Measurements from ENCODE around the gene PRDX2. TPM values are rescaled to one million over a fixed set of nuclear protein-coding genes. Genes with fewer than 3 reads are reported as not detected.

PRDX2 gene
- total RNA-seq, 2 experiments from 2014 or later = 261 to 325 TPM

- Mint-ChIP-seq H3K27ac (peak overlapping the region; percentile 98), H3K4me1 (peaks cover 37% of the 10 kb centered on the region), H3K27me3 (no peaks in the 10 kb centered on the region), H3K36me3 (ENCODE audit: low read depth) (no peaks in the 10 kb centered on the region), H3K9me3 (ENCODE audit: low read depth) (no peaks in the 10 kb centered on the region), H3K4me3 (peak overlapping the region; percentile 74)
- intact Hi-C loops (cut with DNase I, micrococcal nuclease) = loop anchor here (1.0 to 10.0 kb wide), 8 partner anchors 8 to 1743 kb away; partner anchors contain the start of genes CALR (in 1 of the 2), GET3 (in 1 of the 2), JUNB (in 1 of the 2) and TECR (in 1 of the 2)
- ChIA-PET CTCF (interaction anchor here (1.2 to 12.0 kb wide), 2 partner anchors 9 to 14 kb away, joined by 4 to 285 read pairs; partner anchors contain the start of gene JUNB), POLR2A (interaction anchor here (2.9 kb wide), 1 partner anchor 10 kb away, joined by 53 read pairs; the partner anchor contains the start of gene JUNB)
- ATAC-seq (no peak), DNase-seq (no peak)
Measured at GRCh38 chr19:12782174-12782423, 19.5 kb downstream of the PRDX2 start.

DNA sequence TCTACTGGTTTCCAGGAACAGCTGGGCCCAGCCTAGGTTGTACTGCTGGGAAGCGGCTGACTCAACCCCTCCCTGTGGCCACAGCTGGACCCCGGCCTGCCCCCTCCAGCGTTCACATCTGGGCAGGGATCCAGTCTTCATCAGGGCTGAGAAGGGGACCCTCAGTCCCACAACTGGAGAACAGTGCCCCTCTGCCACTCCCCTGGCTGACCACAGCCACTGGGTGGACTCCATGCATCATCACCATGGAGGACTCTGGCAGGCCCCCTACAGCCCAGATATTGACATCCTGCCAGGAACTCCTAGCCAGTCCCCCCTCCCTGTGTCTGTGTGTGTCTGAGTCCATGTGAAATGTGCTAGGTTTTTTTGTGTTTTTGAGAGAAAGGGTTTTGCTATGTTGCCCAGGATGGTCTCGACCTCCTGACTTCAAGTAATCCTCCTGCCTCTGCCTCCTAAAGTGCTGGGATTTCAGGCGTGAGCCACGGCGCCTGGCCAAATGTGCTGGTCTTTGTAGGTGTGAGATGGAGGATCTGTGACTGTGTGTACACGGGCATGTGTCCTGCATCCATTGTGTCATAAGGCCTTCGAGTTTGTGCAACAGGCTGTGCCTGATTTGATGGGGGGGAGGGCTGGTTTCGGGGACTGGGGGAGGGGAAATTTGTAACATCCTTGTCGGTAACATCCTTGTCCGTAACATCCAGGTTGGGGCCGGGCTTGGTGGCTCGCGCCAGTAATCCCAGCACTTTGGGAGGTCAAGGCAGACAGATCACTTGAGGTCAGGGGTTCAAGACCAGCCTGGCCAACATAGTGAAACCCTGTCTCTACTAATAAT, 22.2 kb downstream of the PRDX2 start:
- intact Hi-C loops (cut with DNase I, micrococcal nuclease) = no loop called here
- H3K27me3 Mint-ChIP-seq = no peaks in the 10 kb centered on the region
- no peaks in the 10 kb centered on the region for H3K9me3 Mint-ChIP-seq (ENCODE audit: low read depth)
- ChIA-PET POLR2A (interaction anchor here (2.4 to 2.8 kb wide), 2 partner anchors 9 to 12 kb away, joined by 9 to 40 read pairs; partner anchors contain the start of gene JUNB), CTCF (interaction anchor here (0.6 to 12.0 kb wide), 7 partner anchors 9 to 1297 kb away, joined by 3 to 285 read pairs (median 5); partner anchors contain the start of genes GET3, JUNB, RNASEH2A and THSD8)
- peak overlapping the region; percentile 82 for H3K4me3 Mint-ChIP-seq
- ATAC-seq = no peak
- peaks cover 38% of the 10 kb centered on the region for H3K4me1 Mint-ChIP-seq
- peak overlapping the region; percentile 95 for H3K27ac Mint-ChIP-seq
- DNase-seq = peak; percentile 41
- no peaks in the 10 kb centered on the region for H3K36me3 Mint-ChIP-seq (ENCODE audit: low read depth)

DNA sequence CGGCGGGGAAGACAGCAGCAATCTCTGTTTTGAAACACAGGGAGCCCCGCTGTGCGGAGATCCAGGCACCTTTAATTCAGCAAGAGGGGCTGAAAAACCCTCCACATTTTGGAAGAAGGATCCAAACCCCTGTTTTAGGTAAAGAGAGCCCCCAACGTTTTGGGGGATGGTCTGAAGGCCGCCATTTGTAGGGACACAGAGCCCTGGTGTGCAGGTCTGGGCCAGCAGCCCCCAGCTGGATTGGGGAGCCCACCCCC, 22.8 kb downstream of the PRDX2 start:
- ChIA-PET CTCF (interaction anchor here (0.6 to 12.0 kb wide), 9 partner anchors 9 to 1297 kb away, joined by 3 to 285 read pairs (median 4); partner anchors contain the start of genes GET3, JUNB, RNASEH2A and THSD8), POLR2A (interaction anchor here (1.8 to 2.8 kb wide), 3 partner anchors 10 to 17 kb away, joined by 9 to 40 read pairs (median 11); partner anchors contain the start of gene JUNB)
- intact Hi-C loops (cut with DNase I, micrococcal nuclease) = no loop called here
- peak overlapping the region; percentile 95 for H3K27ac Mint-ChIP-seq
- no peak for ATAC-seq
- no peaks in the 10 kb centered on the region for H3K27me3 Mint-ChIP-seq
- DNase-seq = no peak
- H3K36me3 Mint-ChIP-seq (ENCODE audit: low read depth) = no peaks in the 10 kb centered on the region
- peak overlapping the region; percentile 82 for H3K4me3 Mint-ChIP-seq
- no peaks in the 10 kb centered on the region for H3K9me3 Mint-ChIP-seq (ENCODE audit: low read depth)
- peaks cover 39% of the 10 kb centered on the region for H3K4me1 Mint-ChIP-seq

- intact Hi-C loops (cut with DNase I, micrococcal nuclease) = no loop called here
- no peaks in the 10 kb centered on the region for H3K27me3 Mint-ChIP-seq
- POLR2A ChIA-PET = interaction anchor here (1.0 to 2.8 kb wide), 5 partner anchors 10 to 22 kb away, joined by 5 to 40 read pairs (median 9); partner anchors contain the start of gene JUNB
Measured at GRCh38 chr19:12778017-12778904, 23.3 kb downstream of the PRDX2 start.

DNA sequence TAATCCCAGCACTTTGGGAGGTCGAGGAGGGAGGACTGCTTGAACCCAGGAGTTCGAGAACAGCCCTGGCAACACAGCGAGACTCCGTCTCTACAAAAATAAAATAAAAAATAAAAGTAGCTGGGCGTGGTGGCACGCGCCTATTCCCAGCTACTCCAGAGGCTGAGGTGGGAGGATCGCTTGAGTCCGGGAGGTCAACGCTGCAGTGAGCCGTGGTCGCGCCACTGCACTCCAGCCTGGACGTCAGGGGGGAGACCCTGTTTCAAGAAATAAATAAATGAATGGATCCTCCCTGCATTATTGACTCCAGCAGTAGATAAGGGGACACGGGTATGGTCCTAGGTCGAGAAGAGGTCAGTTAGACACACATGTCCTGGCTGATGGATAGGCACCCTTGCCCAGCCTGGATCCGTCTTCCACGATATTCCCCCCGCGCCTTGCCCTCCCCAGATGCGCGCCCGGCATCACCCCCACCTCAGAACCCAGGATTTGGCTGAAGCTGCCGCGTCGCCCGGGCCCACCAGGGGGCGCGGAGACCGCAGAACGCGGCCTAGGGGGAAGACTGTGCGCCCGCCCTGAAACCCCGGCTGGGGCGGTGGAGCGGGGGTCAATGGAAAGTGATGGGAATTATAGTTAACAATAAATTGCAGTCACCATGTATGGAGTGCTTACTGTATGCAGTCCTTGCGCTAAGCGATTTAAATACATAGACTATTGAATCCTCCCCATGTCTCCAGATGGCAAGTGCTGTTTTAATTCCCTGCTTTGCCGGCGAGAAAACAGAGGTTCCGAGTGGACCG, 24.2 kb downstream of the PRDX2 start:
- H3K4me1 Mint-ChIP-seq = peaks cover 45% of the 10 kb centered on the region
- H3K9me3 Mint-ChIP-seq (ENCODE audit: low read depth) = no peaks in the 10 kb centered on the region
- no peaks in the 10 kb centered on the region for H3K36me3 Mint-ChIP-seq (ENCODE audit: low read depth)
- CTCF ChIA-PET = interaction anchor here (0.6 to 12.0 kb wide), 17 partner anchors 10 to 218 kb away, joined by 3 to 285 read pairs (median 4); partner anchors contain the start of gene JUNB
- DNase-seq (peak; percentile 90), ATAC-seq (peak; percentile 24)
- no peaks in the 10 kb centered on the region for H3K27me3 Mint-ChIP-seq
- POLR2A ChIA-PET = interaction anchor here (0.6 to 2.8 kb wide), 7 partner anchors 11 to 96 kb away, joined by 3 to 40 read pairs (median 6); partner anchors contain the start of genes DHPS and JUNB
- peak overlapping the region; percentile 95 for H3K27ac Mint-ChIP-seq
- peak overlapping the region; percentile 82 for H3K4me3 Mint-ChIP-seq
- intact Hi-C loops (cut with DNase I, micrococcal nuclease) = loop anchor here (1.0 kb wide), 1 partner anchor 19 kb away; no protein-coding TSS in a partner anchor

More at GRCh38 chr19:12778017-12778904, 23.3 kb downstream of the PRDX2 start:
- Mint-ChIP-seq H3K4me1 (peaks cover 45% of the 10 kb centered on the region), H3K36me3 (ENCODE audit: low read depth) (no peaks in the 10 kb centered on the region), H3K4me3 (peak overlapping the region; percentile 82), H3K9me3 (ENCODE audit: low read depth) (no peaks in the 10 kb centered on the region), H3K27ac (peak overlapping the region; percentile 95)
- peak; percentile 3 for ATAC-seq
- CTCF ChIA-PET = interaction anchor here (0.6 to 12.0 kb wide), 17 partner anchors 10 to 321 kb away, joined by 3 to 285 read pairs (median 4); partner anchors contain the start of genes GET3, JUNB, RNASEH2A and THSD8
- peak; percentile 70 for DNase-seq

- peak within 1 kb of the TSS; percentile 51 for H3K27ac Mint-ChIP-seq
Measured at GRCh38 chr19:12774588-12775555, 26.7 kb downstream of the PRDX2 start, which contains the start of gene HOOK2. Gene HOOK2 (minus strand): TSS chr19:12775552. CDS start chr19:12775449, 103 bp downstream.

DNA sequence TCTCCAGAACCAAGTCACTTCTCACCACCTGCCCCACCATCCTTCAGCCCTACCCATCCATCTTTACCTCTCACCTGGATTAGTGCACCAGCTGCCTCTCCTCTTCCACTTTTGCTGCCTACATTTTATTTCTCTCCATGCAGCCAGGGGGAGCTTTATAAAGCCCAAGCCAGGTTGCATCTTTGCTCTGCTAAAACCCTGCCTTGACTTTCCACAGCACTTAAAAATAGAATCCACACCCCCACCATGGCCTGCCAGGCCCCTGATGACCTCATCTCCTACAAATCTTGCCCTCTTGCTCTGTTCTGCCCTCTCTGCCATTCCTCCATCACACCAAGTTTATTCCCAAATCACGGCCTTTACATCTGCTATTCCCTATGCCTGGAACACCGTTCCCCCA, 28.0 kb downstream of the PRDX2 start:
- Mint-ChIP-seq H3K27ac (no peak overlapping the region), H3K9me3 (ENCODE audit: low read depth) (no peaks in the 10 kb centered on the region), H3K4me1 (peaks cover 24% of the 10 kb centered on the region), H3K27me3 (no peaks in the 10 kb centered on the region), H3K36me3 (ENCODE audit: low read depth) (no peaks in the 10 kb centered on the region), H3K4me3 (peak overlapping the region; percentile 3)
- ATAC-seq = no peak
- intact Hi-C loops (cut with DNase I, micrococcal nuclease) = no loop called here
- peak; percentile 25 for DNase-seq
- CTCF ChIA-PET = interaction anchor here (0.6 to 12.0 kb wide), 6 partner anchors 9 to 959 kb away, joined by 3 to 285 read pairs (median 4); partner anchors contain the start of genes JUNB and THSD8
- POLR2A ChIA-PET = no interaction called here

More at GRCh38 chr19:12774588-12775555, 26.7 kb downstream of the PRDX2 start, which contains the start of gene HOOK2:
- Mint-ChIP-seq H3K9me3 (ENCODE audit: low read depth) (no peaks in the 10 kb centered on the region), H3K4me3 (peak within 1 kb of the TSS; percentile 73), H3K27me3 (no peaks in the 10 kb centered on the region), H3K36me3 (ENCODE audit: low read depth) (no peaks in the 10 kb centered on the region), H3K4me1 (peaks cover 33% of the 10 kb centered on the region)
- DNase-seq (peak; percentile 49), ATAC-seq (no peak)
- intact Hi-C loops (cut with DNase I, micrococcal nuclease) = loop anchor here in 1 of 2 experiments (1.0 to 2.0 kb wide), 8 partner anchors 31 to 163 kb away; partner anchors contain the start of genes CALR, GCDH, GET3 and MAST1
- POLR2A ChIA-PET = no interaction called here
- CTCF ChIA-PET = interaction anchor here (0.6 to 12.0 kb wide), 6 partner anchors 9 to 1659 kb away, joined by 3 to 285 read pairs (median 4); partner anchors contain the start of genes JUNB and THSD8

GRCh38 chr19:12772323-12772722, 29.3 kb downstream of the PRDX2 start:
- peaks cover 19% of the 10 kb centered on the region for H3K4me1 Mint-ChIP-seq

GRCh38 chr19:12770922-12771321, 30.7 kb downstream of the PRDX2 start:
- no peak for ATAC-seq
- POLR2A ChIA-PET = interaction anchor here (0.7 to 1.8 kb wide), 2 partner anchors 21 to 27 kb away, joined by 7 to 10 read pairs; partner anchors contain the start of gene JUNB
- Mint-ChIP-seq H3K4me3 (no peak overlapping the region), H3K27me3 (no peaks in the 10 kb centered on the region), H3K4me1 (peaks cover 20% of the 10 kb centered on the region), H3K27ac (no peak overlapping the region), H3K36me3 (ENCODE audit: low read depth) (no peaks in the 10 kb centered on the region), H3K9me3 (ENCODE audit: low read depth) (no peaks in the 10 kb centered on the region)
- CTCF ChIA-PET = interaction anchor here (1.1 to 14.7 kb wide), 2 partner anchors 10 to 27 kb away, joined by 3 to 451 read pairs; partner anchors contain the start of genes JUNB, PRDX2 and THSD8
- intact Hi-C loops (cut with DNase I, micrococcal nuclease) = no loop called here
- no peak for DNase-seq

More at GRCh38 chr19:12772323-12772722, 29.3 kb downstream of the PRDX2 start:
- Mint-ChIP-seq H3K36me3 (ENCODE audit: low read depth) (no peaks in the 10 kb centered on the region), H3K27ac (no peak overlapping the region), H3K4me3 (no peak overlapping the region), H3K9me3 (ENCODE audit: low read depth) (no peaks in the 10 kb centered on the region), H3K27me3 (no peaks in the 10 kb centered on the region)
- ChIA-PET POLR2A (no interaction called here), CTCF (interaction anchor here (1.0 to 12.0 kb wide), 5 partner anchors 9 to 40 kb away, joined by 3 to 285 read pairs (median 4); partner anchors contain the start of gene JUNB)
- intact Hi-C loops (cut with DNase I, micrococcal nuclease) = no loop called here
- ATAC-seq = no peak
- no peak for DNase-seq

All from activated CD4-positive, alpha-beta T cell treated with anti-CD3 and anti-CD28 coated beads for 36 hours (primary cell).